Measurements from ENCODE around the gene ZNF786.
"Not testable (repeated sequence)": the region's sequence is repeated elsewhere in the genome, so short reads cannot be mapped to it uniquely, and the experiment has no call there.

The ZNF786 gene

GRCh38 chr7:149081914-149082313, 8.6 kb downstream of the ZNF786 start:
- no peak for DNase-seq

GRCh38 chr7:149077594-149077993, 12.9 kb downstream of the ZNF786 start:
- no peak for DNase-seq

- no peak for DNase-seq
Measured at GRCh38 chr7:149075286-149075685, 15.2 kb downstream of the ZNF786 start.

GRCh38 chr7:149074116-149074885, 16.2 kb downstream of the ZNF786 start:
- no peak for DNase-seq

GRCh38 chr7:149072438-149072775, 18.1 kb downstream of the ZNF786 start:
- no peak for DNase-seq

- peak; percentile 31 to 44 for DNase-seq
Measured at GRCh38 chr7:149071641-149072437, 18.7 kb downstream of the ZNF786 start.

- no peak for DNase-seq
Measured at GRCh38 chr7:149071182-149071635, 19.3 kb downstream of the ZNF786 start.

- no peak for DNase-seq
Measured at GRCh38 chr7:149070372-149071125, 20.0 kb downstream of the ZNF786 start.

- no peak for DNase-seq
Measured at GRCh38 chr7:149067869-149068268, 22.6 kb downstream of the ZNF786 start.

- DNase-seq, result no peak
Measured at GRCh38 chr7:149063476-149063875, 27.0 kb downstream of the ZNF786 start.

- DNase-seq, result not testable (repeated sequence)
Measured at GRCh38 chr7:149062217-149062899, 28.2 kb downstream of the ZNF786 start.

GRCh38 chr7:149060156-149060555, 30.4 kb downstream of the ZNF786 start:
- DNase-seq, result no peak

GRCh38 chr7:149053885-149054284, 36.6 kb downstream of the ZNF786 start:
- DNase-seq, result no peak

GRCh38 chr7:149053384-149053783, 37.1 kb downstream of the ZNF786 start:
- DNase-seq, result no peak

GRCh38 chr7:149050941-149051340, 39.6 kb downstream of the ZNF786 start:
- DNase-seq, result no peak

- DNase-seq, result no peak
Measured at GRCh38 chr7:149048805-149049204, 41.7 kb downstream of the ZNF786 start.

GRCh38 chr7:149046416-149046815, 44.1 kb downstream of the ZNF786 start:
- DNase-seq, result no peak

GRCh38 chr7:149043936-149044335, 46.6 kb downstream of the ZNF786 start:
- no peak for DNase-seq

- no peak for DNase-seq
Measured at GRCh38 chr7:149041350-149041749, 49.2 kb downstream of the ZNF786 start.

- DNase-seq, result not testable (repeated sequence)
Measured at GRCh38 chr7:149038641-149039040, 51.9 kb downstream of the ZNF786 start.

GRCh38 chr7:149036676-149037075, 53.8 kb downstream of the ZNF786 start:
- no peak for DNase-seq

GRCh38 chr7:149031353-149031910, 59.1 kb downstream of the ZNF786 start:
- no peak for DNase-seq
